GM10847 (cell line): ENCODE data around the gene CMSS1.

Experiments
- POLR2A ChIP-seq: IDR thresholded peaks from 2 replicates; pipeline ENCODE4 v1.6.1; 2011; ENCODE audit not compliant: insufficient read length; ENCODE audit errors: extremely low read depth

CMSS1 gene

DNA sequence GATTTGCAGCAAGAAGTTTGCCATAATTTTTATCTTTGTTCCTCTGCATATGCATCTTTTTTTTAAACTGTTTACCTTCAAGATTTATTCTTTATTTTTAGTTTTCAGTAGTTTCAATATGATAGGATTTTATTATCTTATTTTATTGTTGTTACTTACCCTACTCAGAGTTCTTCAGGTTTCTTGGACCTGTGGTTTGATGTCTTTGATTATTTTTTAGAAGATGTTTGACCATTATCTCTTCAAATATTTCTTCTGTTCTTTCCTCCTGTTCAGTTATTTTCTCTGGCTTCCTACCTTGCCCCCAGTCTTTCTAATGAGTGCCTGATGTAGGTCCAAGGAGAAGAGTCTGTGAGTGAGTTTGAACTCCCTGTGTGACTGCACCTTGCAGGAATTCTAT is 158.9 kb downstream of the CMSS1 start:
- no peak for TF ChIP-seq POLR2A

DNA sequence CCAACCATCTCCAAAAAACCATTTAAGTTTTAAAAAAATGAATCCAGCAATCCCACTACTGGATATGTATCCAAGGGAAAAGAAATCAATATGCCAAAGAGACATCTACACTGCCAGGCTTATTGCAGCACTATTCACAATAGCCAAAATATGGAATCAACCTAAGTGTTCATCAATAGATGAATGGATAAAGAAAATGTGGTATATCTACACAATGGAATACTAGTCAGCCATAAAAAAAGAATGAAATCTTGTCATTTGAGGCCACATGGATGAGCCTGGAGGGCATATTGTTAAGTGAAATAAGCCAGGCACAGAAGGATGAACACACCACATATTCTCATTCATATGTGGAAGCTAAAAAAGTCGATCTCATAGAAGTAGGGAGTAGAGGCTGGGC is 160.6 kb downstream of the CMSS1 start:
- TF ChIP-seq POLR2A, result no peak

DNA sequence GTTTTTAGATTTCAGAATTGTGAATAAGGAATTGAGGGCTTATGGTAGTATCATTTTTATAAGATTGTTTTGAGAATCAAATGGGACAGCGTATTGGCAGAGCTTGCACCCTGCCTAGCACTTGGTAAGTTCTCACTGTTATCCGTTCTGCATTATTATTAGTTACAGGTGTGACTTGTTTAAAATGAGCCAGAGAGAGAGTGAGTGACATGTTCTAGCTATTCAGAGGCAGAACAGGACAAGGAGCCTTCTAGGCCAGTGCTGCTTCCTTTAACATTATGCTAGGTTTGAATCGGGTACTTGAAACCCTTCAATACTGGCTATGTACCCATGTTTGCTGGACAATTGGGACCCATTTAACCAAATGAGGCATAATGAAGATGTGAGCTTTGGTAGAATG is 162.9 kb downstream of the CMSS1 start:
- TF ChIP-seq POLR2A, result no peak

DNA sequence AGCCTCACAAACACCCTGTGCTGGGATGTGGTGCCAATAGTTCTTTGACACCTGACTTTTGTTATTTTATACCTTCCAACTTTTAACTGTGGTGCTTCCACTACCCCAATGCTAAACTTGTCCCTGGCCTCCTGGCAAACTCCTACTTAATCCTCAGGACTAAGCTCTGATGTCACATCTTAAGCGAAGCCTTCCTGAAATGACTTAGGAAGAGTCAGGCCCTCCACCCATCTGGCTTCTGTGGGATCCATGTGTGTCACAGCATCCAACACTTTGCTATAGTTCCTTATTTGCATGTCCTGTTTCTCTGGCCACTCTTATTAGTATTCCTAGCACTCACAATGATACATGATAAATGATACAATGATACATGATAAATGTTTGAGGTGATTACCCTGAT is 163.5 kb downstream of the CMSS1 start:
- no peak for TF ChIP-seq POLR2A

DNA sequence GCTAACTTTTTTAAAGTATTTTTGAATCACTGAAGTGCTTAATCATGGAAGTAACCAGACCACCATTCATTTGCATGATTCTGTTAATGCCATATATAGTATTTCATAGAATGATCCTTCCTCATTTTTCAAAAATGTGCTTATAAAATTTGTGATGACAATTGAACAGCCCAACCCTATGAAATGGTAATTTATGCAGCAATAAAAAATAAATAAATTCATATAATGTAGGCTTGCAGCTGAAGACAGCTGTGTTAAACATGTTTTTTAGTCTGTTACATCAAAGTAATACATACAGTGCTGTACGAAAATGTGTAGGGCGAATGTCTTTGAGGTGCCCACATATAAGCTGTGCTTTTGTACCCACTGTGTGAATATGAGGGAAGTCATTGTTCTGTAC is 165.0 kb downstream of the CMSS1 start:
- no peak for TF ChIP-seq POLR2A

DNA sequence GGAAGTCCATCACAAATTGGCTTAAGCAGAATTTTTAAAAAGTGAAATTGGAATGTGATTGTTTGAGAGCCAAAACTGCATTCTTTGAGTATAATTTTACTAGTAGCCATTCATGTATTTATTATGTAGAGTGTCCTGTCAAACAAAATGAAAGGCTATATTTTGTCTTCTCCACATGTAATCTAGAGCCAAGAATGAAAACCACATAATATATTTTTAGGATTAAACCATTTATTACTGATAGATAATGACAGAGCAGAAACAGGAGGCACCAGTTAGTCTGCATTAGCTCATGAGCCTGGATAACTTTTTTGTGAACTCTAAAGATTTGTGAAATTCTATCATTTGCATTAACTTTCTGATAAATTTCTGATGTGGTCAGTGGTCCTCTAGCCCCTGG is 166.5 kb downstream of the CMSS1 start:
- no peak for TF ChIP-seq POLR2A

DNA sequence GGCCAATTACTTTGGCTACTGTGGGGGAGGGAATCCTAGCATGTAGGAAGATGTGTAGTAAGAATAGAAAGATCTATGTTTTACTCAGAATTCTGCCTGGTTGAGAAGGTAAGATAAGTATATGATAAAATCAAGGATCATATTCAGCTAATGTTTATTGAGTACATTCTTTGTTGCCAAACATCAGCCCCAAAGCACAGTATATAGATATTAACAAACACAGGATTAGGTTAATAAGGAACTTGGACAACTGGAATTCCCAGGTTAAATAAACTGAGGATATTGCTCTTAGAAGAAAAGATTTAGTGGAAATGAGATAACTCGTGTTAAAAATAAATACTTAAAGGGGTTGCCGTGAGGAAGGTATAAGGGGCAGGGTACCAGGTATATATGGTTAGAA is 167.0 kb downstream of the CMSS1 start:
- TF ChIP-seq POLR2A, result no peak

DNA sequence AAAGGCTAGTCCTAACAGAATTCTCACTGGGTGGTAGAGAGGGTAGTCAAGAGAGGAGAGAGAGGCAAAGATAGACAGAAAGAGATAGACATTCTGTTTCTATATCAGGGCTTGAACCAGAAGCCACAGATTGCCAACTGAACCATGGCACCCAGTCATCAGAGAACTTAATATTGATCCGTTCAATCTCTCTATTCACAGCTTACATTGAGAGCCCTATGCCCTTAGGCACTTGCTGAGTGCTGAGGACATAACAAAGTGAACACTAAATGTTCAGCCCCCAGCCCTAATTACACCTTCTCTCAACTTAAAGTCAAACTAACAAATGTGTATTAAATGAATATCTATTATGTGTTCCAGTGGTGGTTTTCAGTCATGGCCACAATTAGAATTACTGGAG is 172.5 kb downstream of the CMSS1 start:
- no peak for TF ChIP-seq POLR2A

DNA sequence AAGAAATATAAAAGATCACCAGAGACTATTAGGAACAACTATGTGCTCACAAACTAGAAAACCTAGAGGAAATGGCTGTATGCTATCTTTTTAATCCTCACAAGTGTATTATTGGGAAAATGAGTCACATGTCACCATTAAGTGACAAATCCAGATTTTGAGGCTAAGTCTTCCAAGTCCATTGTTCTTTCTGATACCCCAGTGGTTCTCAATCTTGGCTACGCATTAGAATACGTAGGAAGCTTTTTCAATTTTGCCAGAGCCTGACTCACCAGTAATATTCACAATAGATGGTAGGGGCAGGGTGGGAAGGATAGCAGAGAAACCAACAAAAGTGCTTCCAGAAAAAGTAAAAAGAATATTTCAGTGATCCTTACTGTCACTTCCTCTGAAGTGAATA is 179.6 kb downstream of the CMSS1 start:
- no peak for TF ChIP-seq POLR2A

DNA sequence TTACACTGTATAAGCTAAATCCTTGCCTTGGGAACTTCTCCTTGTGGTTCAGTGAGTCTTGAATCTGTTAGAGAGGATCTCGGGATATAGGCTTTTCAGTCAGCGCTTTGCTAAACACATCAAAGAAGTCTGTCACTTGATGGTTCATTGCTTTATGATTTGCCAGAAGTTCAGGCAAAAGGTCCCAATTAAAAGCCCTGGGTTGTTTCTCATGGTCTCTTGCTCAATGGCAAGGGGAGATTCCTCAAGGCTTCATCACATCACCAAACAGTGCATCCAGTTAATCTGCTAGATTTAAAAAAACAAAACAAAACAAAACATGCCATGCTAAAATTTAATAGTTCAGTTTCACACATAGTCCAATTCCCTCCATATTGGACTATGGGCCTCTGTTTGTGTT is 181.9 kb downstream of the CMSS1 start:
- TF ChIP-seq POLR2A, result no peak

DNA sequence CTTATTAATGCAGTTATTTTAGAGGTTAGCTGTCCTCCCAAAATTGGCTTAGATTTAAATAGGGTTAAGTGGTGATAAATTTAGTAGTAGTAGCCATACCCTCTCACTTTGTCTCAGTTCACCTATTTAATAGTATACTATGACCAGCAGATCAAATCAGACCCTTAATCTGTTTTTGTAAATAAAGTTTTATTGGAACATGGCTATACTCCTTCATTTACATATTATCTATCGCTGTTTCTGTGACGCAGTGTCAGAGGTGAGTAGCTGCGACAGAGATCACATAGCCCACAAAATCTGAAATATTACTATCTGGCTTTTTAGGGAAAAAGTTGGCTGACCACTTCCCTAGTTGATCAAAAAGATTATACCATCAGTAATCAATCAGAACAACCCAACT is 183.4 kb downstream of the CMSS1 start:
- TF ChIP-seq POLR2A, result no peak

DNA sequence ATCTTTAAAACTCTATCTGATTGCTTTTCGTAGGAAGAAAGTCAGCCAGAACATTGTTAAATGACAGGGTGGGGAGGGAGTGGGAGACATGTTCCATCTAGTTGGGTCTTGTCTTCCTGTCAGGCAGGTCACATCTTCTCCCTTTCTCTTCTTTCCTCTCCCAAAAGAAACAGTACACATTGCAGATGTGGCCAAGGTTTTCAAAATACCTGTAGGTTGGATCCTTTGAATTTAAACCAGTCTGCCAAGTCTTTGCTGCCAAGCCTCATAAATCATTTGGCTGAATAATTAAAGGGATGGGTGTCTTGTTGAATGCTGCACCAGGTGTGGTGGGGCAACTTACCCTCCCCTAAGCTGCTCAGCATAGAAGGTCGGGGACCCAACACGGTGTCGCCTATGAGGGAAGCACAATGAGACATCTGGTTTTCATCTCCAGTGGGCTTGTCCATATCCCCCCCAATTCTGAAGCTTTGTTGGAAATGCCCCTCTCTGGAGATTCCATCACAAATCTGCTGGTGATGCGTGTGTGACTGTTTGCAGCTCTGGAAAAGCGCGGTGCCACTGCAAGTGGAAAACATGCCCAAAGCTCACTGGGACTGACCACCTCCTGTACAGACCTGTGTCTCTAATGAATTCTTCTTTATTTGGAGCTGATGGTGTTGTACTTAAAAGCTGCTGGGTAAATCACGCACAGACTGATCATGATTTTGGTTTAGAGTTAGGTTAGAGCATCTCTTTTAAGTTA is 184.0 kb downstream of the CMSS1 start:
- no peak for TF ChIP-seq POLR2A

DNA sequence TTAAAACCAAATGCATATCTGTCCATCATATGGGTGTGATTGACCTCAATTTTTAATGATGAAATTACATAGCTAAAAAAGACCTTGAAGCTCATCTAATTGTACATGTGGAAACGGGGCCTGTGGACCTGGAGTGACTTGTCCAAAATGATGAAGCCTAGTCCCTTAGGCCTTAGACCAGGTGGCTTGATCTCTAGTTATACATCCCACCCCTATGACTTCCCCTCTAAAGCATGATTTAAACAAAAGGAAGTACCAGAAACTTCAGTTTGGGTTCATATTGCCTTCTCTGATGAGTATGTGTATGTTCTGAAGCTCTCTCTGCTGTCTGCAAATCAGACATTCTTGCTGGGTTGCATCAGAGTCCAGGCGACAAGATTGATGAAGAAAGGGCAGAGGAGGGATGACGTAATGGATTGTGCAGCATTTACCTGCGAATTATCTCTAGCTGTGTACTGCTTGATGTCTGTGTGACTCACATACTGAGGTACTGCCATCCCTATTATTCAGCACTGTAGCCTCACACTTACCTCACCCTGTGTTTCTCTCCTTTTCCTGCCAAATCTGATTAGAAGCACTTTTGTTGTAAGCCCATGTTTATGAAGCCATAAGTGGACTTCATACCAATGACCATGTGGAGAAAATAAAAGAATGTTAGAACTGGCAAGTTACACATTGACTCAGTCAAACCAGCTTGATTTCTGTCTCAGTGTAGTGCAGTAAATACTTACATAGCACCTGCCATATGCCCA is 185.1 kb downstream of the CMSS1 start:
- no peak for TF ChIP-seq POLR2A

DNA sequence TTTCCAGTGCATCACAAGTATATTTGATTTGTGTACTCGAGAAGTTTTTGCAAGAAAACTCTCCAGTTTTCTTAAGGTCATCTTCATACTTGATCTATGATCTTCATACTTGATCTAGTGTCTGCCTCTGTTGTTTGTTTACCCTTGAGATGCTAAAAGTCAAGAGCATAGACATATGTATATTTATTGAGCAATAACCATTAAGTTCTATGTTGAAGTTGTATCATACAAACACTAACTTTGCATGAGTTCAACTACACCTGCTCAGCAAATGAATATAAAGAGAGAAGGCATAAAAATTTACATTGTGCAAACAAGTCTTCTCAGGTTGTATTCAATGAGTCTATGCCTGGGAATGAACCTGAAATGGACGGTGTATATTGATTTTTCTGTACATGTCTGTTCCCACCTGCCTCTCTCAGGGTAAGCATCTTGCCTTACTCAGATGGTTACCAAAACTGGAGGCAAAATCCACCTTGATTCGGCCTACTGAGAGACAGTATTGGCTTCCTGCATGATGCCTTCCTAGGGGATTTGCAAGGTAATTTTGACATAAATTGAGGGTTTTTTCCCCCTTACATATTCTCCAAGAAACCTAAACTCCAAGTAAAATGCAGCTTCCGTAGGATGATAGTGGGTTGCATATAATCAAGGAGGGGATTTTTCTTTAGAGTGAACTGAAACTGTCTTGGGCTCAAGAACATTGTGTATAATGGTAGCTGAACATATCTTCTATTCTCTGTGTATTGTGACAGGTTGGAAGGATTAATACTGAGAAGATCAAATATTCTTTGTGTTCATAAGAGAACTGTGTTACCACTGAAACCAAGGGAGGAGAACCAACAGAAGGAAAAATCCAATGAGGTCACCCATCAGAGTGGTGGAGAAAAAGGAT is 186.2 kb downstream of the CMSS1 start:
- no peak for TF ChIP-seq POLR2A

DNA sequence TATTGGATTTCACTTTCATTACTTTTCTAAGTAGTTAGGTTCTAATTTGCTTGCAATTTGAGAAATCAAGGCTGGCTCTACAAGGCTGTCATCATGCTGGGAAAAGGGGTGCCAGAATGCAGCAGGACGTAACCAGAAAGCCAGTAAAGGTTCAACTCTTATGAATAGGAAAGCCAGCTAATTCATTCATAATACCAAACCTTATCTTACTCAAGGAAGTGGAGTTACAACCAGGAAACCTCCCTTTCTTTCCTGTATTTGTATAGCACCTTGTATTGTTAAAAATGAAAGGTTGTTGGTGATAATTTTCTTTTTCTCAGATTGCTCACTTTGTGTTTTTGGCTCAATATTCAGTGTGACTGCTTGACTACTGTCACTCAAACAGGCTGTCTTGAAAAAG is 187.3 kb downstream of the CMSS1 start:
- no peak for TF ChIP-seq POLR2A
